ENCODE measurements around the gene WDTC1. TPM values are rescaled to one million over a fixed set of nuclear protein-coding genes. Genes with fewer than 3 reads are reported as not detected.

The WDTC1 gene
- polyA plus RNA-seq, 10 donors, result 24.2 to 29.8 (median 26.9) TPM

DNA sequence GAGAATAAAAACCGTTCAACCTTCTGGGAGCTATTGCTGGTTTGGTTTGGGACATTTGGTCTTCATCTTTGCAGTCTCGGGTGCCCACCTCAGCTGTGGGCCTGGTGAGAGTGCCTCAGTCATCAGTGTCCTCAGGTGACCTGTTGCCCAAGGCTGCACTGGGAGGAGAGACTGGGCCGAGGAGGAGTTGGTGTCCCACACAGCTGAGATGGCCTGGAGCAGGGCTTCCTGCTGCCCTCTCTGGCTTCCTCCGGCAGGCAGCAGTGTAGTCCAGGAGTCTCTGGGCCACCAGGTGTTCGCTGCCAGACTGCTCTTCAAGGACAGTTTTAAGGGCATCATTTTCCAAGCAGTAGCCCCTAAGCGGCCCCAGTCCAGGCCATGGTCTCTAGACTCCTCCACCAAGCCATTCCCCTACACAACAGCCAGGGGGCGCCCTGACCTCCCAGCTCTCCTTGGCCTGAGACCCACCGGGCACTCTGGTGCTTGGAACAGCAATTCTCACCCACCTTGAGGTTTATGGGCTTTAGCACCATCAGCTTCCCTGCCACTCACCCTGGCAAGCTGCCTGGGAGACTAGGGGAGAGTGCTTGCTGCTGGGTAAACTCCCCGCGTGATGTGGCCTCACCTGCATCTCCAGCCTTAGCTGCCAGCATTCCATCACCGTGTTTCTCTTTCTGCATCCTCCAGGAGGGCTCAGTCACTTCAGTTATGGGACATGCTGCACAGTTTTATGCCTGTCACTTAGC, 98.3 kb downstream of the WDTC1 start:
- DNase-seq, result peak in 1 of 3 donors; percentile 40

DNA sequence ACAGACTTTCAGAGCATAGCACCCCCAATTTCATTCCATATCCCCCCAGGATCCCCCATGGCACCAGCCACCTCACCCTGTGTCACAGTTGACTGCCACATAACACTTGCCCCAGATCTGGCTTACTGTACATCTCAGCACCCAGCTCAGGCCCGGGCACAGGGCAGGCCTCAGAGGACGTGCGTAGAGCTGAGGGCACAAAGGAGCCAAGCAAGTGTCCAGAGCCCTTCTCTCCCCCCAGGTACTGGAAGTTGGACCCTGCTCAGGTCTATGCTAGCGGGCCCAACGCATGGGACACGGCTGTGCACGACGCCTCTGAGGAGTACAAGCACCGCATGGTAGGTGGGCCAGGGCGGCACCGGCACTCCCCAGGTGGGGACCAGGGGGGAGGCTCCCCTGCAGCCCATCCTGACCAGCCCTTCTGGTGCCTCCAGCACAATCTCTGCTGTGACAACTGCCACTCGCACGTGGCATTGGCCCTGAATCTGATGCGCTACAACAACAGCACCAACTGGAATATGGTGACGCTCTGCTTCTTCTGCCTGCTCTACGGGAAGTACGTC, 99.4 kb downstream of the WDTC1 start:
- DNase-seq, result no peak

DNA sequence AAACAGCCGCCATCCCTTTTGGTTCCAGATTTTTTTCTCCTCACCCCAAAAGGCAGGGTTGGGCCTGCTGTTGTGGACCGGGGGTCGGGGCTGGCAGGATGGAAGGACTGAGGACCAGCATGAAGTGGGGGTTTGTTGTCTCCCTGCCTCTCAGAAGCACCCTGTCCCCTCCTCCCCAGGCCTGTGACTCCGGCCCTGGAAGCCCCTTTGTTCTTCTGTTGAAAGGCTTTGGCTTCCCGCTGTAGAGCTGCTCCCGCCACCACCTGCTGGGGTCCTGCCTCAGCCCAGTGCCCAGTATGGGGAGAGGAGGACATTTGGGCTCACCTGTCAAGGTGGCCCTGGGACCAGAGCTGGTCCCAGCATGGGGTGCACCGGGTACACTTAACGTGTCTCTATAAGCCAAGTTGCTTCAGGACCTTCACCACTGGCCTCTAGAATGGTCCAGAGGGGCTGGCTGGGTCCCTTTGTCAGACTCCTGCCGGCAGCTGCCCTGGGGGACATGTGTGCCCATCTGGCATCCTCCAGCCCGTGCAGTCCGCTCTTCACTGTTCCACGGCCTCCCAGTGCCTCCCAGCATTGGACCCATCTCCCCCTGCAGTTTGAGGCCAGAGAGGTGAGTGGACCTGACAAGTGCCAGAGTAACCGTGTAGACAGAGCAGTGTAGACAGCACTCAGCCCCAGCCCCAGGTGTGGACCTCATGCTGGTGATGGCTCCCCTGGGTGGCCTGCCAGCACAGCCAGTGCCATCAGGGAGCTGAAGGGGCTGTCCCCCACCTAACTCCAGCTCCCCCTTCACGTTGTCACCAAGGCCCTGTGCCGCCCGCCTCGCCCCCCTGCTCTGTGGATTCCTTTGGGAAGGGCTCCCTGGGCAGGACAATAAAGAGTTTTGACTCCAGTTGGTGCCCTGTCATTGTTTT, 101.3 kb downstream of the WDTC1 start:
- DNase-seq, result no peak

DNA sequence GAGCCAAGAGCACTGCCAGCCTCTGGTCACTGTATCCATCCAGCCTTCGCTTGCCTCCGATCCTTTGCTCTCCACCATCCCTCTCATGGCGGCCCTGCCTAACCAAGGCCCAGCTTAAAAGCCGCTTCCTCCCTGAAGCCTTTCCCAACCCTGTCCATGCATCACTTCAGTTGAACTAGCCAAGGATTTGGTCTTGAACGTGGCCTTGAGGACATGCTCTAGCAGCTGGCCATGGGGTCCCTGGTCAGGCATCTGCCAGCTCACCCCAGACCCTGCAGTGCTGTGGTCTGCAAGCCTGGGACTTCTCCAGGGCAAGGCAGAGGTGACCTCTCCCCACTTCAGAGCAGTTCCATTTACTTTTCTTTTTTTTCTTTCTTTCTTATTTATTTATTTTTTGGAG, 102.3 kb downstream of the WDTC1 start:
- no peak for DNase-seq

DNA sequence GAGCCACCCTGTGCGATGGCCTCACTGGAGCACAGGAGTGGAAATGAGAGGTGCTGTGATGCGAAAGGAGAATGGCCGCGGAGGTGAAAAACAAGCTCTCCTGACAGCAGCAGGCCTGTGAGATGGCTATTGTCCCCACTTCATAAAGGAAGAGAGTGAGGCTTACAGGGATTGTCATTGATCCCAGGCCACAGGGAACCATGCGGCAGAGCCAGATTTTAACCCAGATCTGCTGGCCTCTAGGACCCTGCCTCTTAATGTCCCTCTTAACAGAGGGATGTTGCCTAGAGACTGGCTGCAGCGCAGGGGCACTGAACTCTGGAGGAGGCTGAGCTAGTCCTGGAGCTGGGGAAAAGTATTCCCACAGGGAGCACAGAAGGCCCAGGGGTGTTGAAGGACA, 104.3 kb downstream of the WDTC1 start:
- no peak for DNase-seq

DNA sequence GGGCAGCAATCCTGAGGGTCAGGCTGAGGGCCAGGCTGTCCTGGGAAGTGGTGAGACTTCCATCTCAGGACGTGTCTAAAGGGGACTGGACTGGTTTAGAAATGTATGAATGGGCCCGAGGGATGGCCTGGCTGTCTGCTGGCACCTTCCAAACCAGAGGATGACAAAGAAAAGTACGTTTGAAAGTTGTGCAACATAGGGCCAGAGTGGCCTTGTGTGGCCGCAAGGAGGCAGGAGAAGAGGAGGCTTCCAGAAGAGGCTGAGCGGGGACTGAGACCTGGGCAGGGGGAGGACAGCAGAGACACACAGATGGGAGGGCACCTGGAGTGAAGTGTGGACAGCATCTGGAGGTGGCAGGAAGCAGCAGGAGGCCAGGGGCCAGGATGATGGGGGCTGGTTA, 104.8 kb downstream of the WDTC1 start:
- DNase-seq, result no peak

DNA sequence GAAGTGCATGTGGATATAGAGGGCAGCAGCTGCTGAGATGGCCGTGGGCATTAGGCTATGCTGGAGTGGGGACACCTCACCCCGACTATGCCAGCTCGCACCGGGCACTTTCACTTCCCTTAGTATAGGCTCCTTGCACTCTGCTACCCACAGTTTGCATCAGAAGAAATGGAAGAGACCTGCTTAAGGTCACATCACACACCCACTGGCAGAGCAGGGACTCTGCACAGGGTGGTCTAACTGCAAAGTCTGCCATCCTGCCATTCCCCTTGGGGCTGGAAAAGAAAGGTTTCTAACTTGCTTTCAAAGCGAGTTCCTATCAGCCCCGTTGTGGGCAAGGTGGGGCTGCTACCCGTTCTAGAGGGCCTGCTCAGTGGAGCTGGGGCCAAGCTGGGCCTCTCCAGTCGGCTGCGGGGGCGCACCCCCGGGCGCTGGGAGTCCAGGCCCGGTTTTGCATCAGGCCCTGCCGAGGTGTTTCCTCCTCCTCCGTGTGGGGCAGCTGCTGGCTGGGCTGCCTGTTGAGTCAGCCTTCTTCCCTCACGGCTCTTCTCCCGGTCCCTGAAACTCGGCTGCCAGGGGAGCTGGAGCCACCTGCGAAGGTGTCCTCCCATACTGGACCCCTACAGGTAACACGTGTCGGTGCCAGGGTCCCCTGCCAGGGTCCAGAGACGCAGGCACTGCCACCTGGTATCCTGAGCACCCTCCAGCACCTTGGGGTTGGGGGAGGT, 107.3 kb downstream of the WDTC1 start, which contains the start of gene SYTL1:
TSS of gene SYTL1 (plus strand) at position 498 of the 728 bp plus-strand sequence. CDS start 3,313 bp downstream, outside the sequence.
- DNase-seq, result peak in 1 of 3 donors; percentile 27

DNA sequence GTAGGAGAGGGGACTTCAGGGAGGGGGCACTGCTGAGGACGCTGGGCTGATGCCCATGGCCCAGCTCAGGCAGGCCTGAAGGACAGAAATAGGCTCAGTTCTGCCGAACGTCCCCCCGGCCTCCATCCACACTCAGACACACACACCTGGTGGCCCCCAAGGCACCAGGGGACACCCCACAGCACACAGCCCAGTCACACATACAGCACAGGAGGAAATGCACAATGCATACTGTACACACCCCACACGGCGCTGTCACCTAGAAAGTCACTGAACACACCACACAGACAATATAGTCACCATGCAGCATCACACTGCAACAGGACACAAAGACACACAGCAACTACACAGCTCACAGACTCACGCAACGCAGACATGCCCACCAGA, 108.0 kb downstream of the WDTC1 start:
- DNase-seq, result no peak

DNA sequence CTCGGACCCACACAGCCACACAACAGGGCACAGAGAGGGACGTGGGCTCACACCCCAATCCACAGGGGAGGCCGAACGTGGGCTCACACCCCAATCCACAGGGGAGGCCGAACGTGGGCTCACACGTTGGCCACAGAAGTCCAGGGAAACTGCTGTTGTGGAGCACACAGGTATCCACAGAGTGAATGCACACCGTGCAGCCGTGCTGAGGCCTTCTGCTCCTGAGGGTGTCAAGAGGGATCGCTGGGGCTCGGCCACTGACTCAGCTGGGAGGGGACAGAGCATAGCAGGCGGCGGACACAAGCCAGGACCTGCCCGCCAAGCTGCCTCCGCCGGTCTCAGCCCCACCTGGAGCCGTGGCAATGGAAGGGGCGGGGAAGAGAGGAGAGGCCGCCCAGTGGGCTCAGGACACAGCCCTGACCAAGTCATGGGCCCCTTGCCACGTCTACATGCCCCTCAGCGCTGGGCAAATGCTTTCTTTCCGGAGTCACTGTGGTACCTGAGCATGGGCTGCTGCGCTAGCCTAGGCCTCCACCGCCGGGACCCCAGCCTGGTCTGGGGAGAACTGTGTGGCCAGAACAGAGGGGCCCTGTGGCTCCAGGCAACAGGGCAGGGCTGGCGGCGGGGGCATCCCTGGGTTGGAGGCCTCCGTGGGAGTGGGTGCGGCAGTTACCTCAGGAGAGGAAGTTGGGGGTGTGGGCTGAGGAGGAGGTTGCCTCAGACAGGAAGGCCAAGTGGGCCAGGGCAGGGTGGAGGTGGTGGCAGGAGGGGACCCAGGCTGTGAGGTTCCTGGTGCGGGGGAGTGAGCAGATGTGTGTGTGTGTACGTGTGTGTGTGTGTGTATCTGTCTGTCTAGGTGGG, 108.6 kb downstream of the WDTC1 start:
- no peak for DNase-seq

DNA sequence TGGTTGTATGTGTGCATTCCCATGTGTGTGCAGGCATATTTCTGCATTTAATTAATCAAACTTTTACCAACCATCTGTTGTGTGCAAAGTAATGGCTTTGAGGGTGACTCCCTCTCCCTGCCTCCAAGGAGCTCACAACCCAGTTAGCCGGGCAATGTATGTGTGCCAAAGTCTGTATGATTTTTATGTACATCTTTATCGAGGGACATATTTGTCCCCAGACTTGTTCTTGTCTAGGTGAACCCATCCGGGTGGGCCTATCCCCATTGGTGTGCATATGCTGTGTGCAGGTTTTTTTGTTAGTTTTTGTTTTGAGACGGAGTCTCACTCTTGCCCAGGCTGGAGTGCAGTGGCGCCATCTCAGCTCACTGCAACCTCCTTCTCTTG, 109.2 kb downstream of the WDTC1 start:
- DNase-seq, result no peak

DNA sequence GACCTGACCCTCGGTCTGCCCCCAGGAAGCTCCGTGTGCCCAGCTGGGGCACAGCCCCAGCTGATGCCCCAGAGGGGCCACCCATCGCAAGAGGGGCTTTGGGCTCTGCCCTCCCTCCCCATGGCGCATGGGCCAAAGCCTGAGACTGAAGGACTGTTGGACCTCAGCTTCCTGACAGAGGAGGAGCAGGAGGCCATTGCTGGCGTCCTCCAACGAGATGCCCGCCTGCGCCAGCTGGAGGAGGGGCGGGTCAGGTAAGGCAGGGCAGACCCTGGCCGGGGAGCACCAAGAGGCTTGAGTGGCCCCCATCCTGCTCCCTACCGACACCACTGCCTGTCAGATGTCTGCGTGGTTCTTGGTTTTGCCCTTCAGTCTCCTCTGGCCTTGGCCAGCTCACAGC, 110.8 kb downstream of the WDTC1 start:
- no peak for DNase-seq

DNA sequence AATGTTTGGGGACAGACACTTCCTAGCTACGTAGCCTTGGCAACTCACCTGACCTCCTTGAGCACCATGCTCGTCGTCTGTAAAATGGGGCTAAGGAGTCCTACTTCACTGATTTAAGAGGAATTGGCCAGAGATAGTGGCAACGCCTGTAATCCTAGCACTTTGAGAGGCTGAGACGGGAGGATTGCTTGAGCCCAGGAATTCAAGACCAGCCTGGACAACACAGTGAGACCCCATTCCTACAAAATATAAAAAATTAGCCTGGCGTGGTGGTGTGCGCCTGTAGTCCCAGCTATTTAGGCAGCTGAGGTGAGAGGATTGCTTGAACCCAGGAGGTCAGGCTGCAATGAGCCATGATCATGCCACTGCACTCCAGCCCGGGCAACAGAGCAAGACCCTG, 111.9 kb downstream of the WDTC1 start:
- no peak for DNase-seq

DNA sequence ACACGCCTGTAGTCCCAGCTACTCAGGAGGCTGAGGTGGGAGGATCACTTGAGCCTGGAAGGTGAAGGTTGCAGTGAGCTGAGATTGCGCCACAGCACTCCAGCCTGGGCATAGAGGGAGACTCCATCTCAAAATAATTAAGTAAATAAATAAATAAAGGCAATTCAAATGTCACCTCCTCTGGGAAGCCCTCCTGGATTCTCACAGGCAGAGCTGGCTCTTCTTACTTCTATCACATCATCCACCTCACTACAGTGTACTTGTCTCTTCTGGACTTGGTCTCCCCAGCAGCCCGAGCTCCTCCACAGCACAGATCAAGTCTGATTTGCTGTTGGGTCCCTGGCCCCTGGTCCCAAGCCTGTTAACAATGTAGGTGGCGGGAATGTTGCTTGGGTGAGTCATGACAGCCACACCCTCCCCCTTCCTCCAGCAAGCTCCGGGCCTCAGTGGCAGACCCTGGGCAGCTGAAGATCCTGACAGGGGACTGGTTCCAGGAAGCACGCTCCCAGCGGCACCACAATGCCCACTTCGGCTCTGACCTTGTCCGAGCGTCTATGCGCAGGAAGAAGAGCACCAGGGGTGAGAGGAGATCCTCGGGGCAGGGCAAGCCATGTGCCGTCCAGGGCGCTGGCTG, 112.7 kb downstream of the WDTC1 start:
- DNase-seq, result no peak

DNA sequence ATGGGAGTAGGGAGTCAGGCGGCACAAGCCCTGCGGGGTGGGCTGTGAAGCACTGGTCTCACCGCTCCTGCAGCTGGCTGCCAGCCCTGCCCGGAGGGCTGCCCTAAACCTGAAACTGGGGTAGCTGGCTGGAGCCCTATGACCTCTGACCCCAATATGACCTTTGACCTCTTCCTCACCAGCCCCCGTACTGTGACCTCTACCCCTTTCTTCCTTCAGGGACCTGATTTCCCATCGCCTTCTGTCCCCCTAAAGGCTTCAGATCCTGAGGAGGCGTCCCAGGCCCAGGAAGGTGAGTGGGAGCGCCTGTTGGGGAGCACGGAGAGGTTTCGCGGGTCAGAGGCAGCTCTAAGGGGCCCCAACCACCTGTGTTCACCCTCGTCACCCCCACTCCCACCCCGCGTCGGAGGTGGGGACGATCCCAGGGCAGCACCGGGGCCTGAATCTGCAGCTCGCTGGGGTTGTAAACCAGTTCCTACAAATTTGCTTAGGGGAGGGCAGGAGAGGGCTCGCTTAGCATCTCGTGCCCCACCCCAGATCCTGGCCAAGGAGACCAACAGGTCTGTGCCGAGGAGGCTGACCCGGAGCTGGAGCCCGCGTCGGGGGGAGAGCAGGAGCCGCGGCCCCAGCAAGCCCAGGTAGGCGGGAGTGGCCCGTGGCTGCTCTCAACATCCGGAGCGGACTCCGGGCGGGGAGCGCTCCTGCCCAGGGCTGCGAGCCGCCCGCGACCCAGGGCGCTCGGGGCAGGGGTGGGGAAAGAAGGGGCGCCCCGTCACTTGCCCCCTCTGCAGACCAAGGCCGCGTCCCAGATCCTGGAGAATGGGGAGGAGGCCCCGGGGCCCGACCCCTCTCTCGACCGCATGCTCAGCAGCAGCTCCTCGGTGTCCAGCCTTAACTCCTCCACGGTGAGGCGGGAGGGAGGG, 114.7 kb downstream of the WDTC1 start:
- no peak for DNase-seq

DNA sequence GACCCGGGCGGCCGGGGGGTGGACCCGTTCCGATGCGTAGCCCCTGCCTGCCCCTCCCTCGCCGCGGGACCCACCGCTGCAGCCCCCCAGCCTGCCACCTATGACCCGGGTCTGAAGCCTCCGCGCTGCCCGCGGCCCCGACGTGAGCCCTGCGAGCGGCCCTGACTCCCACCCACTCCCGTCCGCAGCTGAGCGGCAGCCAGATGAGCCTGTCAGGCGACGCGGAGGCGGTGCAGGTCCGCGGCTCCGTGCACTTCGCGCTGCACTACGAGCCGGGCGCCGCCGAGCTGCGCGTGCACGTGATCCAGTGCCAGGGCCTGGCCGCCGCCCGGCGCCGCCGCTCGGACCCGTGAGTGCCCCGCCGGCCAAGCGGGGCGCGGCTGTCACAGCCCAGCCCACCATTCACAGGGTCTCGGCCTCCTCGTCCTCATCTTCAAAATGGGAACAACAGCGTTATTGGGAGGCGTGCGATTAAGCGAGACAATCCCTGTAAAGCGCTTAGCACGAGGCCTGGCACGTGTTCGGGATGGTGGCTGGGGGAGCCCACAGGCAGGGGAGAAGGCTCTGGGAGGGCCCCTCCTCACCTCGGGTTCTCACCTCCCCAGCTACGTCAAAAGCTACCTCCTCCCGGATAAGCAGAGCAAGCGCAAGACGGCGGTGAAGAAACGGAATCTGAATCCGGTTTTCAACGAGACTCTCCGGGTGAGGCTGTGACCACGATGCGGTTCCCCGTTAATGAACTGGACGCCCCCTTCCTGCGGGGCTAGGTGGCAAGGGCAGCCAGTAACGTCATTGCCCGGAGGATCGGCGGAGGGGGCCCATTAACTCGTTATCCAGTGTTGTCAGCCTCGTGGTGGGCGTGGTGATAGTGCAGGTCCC, 115.6 kb downstream of the WDTC1 start:
- peak; percentile 42 to 87 (median 67) for DNase-seq

DNA sequence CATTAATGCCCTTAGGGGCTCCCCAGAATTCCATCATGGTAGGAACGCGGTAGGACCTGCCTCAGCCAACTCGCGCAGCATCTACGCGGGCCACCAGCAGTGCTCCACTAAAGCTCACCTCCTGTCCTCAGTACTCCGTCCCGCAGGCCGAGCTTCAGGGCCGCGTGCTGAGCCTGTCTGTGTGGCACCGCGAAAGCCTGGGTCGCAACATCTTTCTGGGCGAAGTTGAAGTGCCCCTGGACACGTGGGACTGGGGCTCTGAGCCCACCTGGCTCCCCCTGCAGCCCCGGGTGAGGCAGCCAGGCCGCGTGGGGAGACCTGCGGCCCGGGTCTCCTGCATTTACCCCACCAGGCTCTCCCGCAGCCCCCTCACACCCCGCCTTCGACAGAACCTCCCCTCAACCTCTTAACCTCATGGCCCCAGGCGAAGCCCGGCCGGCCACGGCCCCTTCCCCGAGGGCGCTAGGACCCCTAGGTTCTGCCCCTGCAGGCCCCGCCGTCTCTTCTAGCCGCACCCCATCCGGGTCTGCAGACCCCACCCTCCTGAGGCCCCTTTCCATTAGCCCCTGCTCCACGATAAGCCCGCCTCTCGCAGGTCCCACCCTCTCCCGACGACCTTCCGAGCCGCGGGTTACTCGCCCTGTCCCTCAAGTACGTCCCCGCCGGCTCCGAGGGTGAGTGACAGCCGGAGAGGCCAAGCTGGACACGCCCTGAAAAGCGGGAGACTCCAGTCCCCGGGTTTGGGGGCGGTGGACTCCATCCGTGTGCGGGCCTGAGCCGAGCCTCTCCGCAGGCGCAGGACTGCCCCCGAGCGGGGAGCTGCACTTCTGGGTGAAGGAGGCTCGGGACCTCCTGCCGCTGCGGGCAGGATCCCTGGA, 116.5 kb downstream of the WDTC1 start:
- peak in 1 of 3 donors; percentile 73 for DNase-seq

DNA sequence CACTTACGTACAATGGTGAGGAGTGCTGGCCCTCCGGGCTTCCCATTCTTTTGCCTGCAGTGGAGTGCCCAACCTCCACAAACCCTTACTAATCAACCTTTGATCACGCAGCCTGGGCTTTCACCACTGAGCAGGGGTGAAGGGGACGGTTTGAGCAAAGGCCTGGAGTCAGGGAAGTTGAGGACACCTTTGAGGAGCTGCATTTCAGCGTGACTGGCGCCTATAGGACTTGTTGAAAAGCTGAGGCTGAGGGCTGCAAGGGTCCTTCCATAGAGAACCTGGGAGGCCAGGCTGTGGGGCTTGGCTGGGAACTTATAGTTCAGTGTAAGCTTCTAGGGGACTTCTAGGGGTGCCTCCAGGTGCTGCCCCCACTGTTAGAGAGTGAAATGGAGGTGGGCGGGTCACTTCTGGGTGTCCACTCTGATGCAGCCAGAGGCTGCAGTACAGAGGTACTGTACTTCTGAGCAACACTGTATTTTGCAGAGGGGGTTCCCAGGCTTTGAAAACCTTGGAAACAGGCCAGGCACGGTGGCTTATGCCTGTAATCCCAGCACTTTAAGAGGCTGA, 117.2 kb downstream of the WDTC1 start:
- no peak for DNase-seq
